Measurements from ENCODE around the gene PAK6.

The PAK6 gene

DNA sequence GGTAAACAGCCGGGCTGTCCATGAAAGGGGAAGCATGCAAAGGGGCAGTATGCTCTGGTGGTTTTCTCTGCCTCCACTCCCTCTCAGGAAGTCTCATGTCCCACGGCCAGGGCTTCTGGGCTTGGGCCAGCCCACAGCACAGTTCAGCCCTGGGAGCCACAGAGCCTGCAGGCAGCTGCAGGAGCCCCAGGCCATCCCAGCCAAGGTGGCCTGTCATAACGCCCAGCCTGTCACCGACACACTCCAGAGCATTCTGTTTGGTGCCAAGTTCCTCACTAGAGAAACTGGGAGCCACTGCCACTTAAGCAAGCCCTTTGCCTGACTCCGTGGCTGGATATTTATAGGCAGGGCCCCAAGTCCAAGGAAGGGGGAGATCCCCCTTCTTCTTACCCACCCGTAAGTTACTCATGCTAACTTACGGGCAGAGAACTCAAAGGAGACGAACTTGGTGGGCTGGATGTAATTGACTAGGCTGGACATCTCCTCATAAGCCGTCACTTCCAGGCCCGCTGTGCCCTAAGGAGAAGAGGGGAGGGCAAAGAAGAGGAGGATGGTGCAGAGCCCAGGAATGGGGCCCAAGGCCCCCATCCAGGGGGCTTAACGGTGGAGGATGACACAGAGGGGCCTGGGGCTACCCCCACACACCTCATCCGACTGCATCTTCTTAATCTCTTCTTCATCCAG is 57.2 kb downstream of the PAK6 start:
- POLR2A ChIA-PET: no interaction called here
- TF ChIP-seq, protein P1, sequence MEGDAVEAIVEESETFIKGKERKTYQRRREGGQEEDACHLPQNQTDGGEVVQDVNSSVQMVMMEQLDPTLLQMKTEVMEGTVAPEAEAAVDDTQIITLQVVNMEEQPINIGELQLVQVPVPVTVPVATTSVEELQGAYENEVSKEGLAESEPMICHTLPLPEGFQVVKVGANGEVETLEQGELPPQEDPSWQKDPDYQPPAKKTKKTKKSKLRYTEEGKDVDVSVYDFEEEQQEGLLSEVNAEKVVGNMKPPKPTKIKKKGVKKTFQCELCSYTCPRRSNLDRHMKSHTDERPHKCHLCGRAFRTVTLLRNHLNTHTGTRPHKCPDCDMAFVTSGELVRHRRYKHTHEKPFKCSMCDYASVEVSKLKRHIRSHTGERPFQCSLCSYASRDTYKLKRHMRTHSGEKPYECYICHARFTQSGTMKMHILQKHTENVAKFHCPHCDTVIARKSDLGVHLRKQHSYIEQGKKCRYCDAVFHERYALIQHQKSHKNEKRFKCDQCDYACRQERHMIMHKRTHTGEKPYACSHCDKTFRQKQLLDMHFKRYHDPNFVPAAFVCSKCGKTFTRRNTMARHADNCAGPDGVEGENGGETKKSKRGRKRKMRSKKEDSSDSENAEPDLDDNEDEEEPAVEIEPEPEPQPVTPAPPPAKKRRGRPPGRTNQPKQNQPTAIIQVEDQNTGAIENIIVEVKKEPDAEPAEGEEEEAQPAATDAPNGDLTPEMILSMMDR (IDR thresholded peaks at IDR 0.05; ENCODE audit: control extremely low read depth, extremely low read depth, low read depth, missing control alignments): no peak
- DNase-seq (ENCODE audit: extremely low spot score): no peak
- CTCF ChIA-PET: interaction anchor here (0.9 to 2.2 kb wide), 10 partner anchors 9 to 43 kb away, joined by 3 to 9 read pairs (median 3); no protein-coding TSS in a partner anchor

DNA sequence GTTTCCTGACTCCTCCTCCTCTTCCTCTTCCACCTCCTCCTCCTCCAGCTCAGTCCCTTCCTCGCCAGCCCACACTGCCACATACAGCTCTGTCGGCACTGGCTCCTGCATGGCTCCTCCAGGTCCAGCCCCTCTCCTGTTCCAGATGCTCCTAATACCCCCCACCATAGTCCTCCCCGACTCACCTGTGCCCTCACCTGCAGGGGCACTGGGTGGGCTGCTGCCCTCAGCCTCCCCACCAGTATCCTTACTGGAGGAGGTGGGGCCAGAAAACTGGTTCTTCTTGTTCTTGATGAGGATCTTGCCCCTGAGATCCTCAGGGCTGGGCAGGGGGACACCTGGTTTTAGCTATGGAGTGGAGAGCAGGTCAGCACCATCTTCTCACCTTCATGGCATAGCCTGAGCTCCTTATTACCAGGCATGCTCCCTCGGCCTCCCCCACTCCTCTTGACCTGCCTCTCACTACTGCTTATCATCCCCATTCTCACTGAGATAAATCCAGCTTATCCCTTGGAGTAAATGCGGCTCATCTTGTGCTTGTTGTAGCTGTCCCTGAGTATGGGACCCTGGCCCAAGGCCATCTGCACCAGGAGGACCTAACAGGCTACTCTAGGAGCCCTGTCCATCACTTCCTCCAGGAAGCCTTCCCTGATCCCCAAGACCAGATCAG is 57.8 kb downstream of the PAK6 start:
- TF ChIP-seq, protein P1 (IDR thresholded peaks at IDR 0.05; ENCODE audit: control extremely low read depth, extremely low read depth, low read depth, missing control alignments): no peak
- ChIA-PET POLR2A (no interaction called here), CTCF (interaction anchor here (0.9 to 2.2 kb wide), 8 partner anchors 8 to 41 kb away, joined by 3 to 5 read pairs (median 3); no protein-coding TSS in a partner anchor)
- no peak for DNase-seq (ENCODE audit: extremely low spot score)

GRCh38 chr15:40297356-40297755 is 58.5 kb downstream of the PAK6 start:
- CTCF ChIA-PET: interaction anchor here (0.7 to 3.2 kb wide), 7 partner anchors 8 to 41 kb away, joined by 3 to 11 read pairs (median 3); no protein-coding TSS in a partner anchor
- no peak for DNase-seq (ENCODE audit: extremely low spot score)
- TF ChIP-seq, protein P1 (IDR thresholded peaks at IDR 0.05; ENCODE audit: control extremely low read depth, extremely low read depth, low read depth, missing control alignments): no peak
- POLR2A ChIA-PET: no interaction called here

GRCh38 chr15:40298216-40298935 is 59.5 kb downstream of the PAK6 start:
- DNase-seq (ENCODE audit: extremely low spot score): no peak
- ChIA-PET CTCF (interaction anchor here (0.7 to 3.2 kb wide), 5 partner anchors 9 to 40 kb away, joined by 3 to 11 read pairs (median 3); no protein-coding TSS in a partner anchor), POLR2A (no interaction called here)

GRCh38 chr15:40300367-40300766 is 61.5 kb downstream of the PAK6 start:
- no peak for DNase-seq (ENCODE audit: extremely low spot score)
- TF ChIP-seq, protein P1 (IDR thresholded peaks at IDR 0.05; ENCODE audit: control extremely low read depth, extremely low read depth, low read depth, missing control alignments): no peak
- CTCF ChIA-PET: interaction anchor here (0.9 to 23.2 kb wide), 4 partner anchors 21 to 37 kb away, joined by 3 to 405 read pairs (median 10); no protein-coding TSS in a partner anchor
- POLR2A ChIA-PET: no interaction called here

More at GRCh38 chr15:40298216-40298935, 59.5 kb downstream of the PAK6 start:
- TF ChIP-seq, protein P1 (IDR thresholded peaks at IDR 0.05; ENCODE audit: control extremely low read depth, extremely low read depth, low read depth, missing control alignments): no peak

DNA sequence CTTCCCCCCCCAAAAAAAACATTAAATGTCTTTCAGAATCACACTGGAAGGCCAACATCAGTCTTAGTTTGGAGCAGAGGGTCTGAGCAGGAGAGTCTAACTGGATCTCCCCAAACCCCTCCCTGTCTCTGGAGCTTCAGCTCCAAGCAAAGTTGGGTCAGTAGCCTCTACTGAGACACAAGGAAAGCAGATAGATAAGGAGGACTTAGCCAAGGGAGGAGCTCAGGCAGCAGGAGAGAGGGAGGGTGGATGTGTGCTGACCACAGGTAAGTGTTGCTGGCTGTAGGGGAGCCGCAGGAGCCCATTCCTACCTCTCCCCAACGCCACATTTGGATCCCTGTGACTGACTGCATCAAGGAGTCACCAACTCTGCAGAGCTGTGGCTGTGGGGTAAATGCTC is 61.9 kb downstream of the PAK6 start:
- no peak for DNase-seq (ENCODE audit: extremely low spot score)
- ChIA-PET CTCF (interaction anchor here (0.9 to 23.2 kb wide), 4 partner anchors 9 to 37 kb away, joined by 3 to 405 read pairs (median 6); no protein-coding TSS in a partner anchor), POLR2A (no interaction called here)
- TF ChIP-seq, protein P1 (IDR thresholded peaks at IDR 0.05; ENCODE audit: control extremely low read depth, extremely low read depth, low read depth, missing control alignments): no peak
